ENCODE results near the gene SBDS. TPM values are rescaled to one million over a fixed set of nuclear protein-coding genes. Genes with fewer than 3 reads are reported as not detected.
"Not testable (repeated sequence)": the region's sequence is repeated elsewhere in the genome, so short reads cannot be mapped to it uniquely, and the experiment has no call there.

Gene SBDS
- total RNA-seq, 1 experiment from 2014 or later, result 37.8 TPM

GRCh38 chr7:66970310-66970709 is 25.1 kb downstream of the SBDS start:
- H3K79me2 ChIP-seq (ENCODE audit: insufficient read depth, low read length), result no peaks in the 10 kb centered on the region
- no peak overlapping the region for H4K5ac ChIP-seq (ENCODE audit: insufficient read length, low read depth, low read length)
- Mint-ChIP-seq H3K36me3 (ENCODE audit: insufficient read depth in 1 of 3, low read depth in 3 of 3) (no peaks in the 10 kb centered on the region; a peak in 1 of 7 replicates), H3K9me3 (peaks cover 6 to 16% of the 10 kb centered on the region in 2 experiments; a peak in 3 of 5 replicates), H3K4me3 (no peak overlapping the region), H3K27ac (peak overlapping the region in 1 of 3 experiments; percentile 34; a peak in 2 of 7 replicates), H3K4me1 (peaks cover 6 to 7% of the 10 kb centered on the region in 2 experiments; a peak in 3 of 4 replicates), H3K27me3 (ENCODE audit: low read depth) (no peaks in the 10 kb centered on the region)
- no peaks in the 10 kb centered on the region for H3K23me2 ChIP-seq (ENCODE audit: insufficient read length, low read depth, low read length, poor library complexity, severe bottlenecking)
- H3K27me3 ChIP-seq (ENCODE audit: insufficient read depth, low read length), result no peaks in the 10 kb centered on the region
- H2BK20ac ChIP-seq (ENCODE audit: low read depth, low read length, poor library complexity, severe bottlenecking), result no peak overlapping the region
- H2BK5ac ChIP-seq (ENCODE audit: insufficient read length, low read length), result no peak overlapping the region
- no CpG with 5 or more reads among the region's 5 CpGs for WGBS (ENCODE audit: extremely low coverage, insufficient read length, low lambda C conversion rate)
- H2AFZ ChIP-seq (ENCODE audit: low read length), result no peak overlapping the region
- H3K56ac ChIP-seq (ENCODE audit: insufficient read length, low read depth, low read length), result no peak overlapping the region
- H4K91ac ChIP-seq (ENCODE audit: insufficient read length, low read depth, low read length), result no peak overlapping the region
- no peak overlapping the region for H2AK5ac ChIP-seq (ENCODE audit: insufficient read length, low read length)
- DNase-seq, result peak; percentile 45
- no peak overlapping the region for H3K4me2 ChIP-seq (ENCODE audit: insufficient read depth, insufficient read length, low read length)
- no peak overlapping the region for H2BK12ac ChIP-seq (ENCODE audit: insufficient read length, low read depth, low read length)
- no peak overlapping the region for H3K27ac ChIP-seq (ENCODE audit: insufficient read length, low read depth, low read length)
- no peak overlapping the region for H3T11ph ChIP-seq (ENCODE audit: low read length)
- no peak overlapping the region for H3K18ac ChIP-seq (ENCODE audit: insufficient read length, low read depth, low read length)
- H3K4ac ChIP-seq (ENCODE audit: low read depth, low read length), result no peak overlapping the region
- H2BK120ac ChIP-seq (ENCODE audit: low read depth, low read length, poor library complexity, severe bottlenecking), result no peak overlapping the region
- H3K23ac ChIP-seq (ENCODE audit: insufficient read length, low read depth, low read length), result no peak overlapping the region
- no peak overlapping the region for H4K8ac ChIP-seq (replicated peaks; ENCODE audit: insufficient read length, low read depth, low read length)
- no peak overlapping the region; the same call in 1 of the 2 replicates for H3K14ac ChIP-seq (ENCODE audit: insufficient read depth, low read length)
- no peak for TF ChIP-seq CTCF (conservative IDR thresholded peaks at IDR 0.05)
- no peak overlapping the region for H2BK15ac ChIP-seq (ENCODE audit: low read depth, low read length)
- no peak overlapping the region for H3K9ac ChIP-seq (ENCODE audit: extremely low read depth, insufficient read length, low read length)
- H3K9me3 ChIP-seq (ENCODE audit: control insufficient read depth, low read depth, low read length), result no peaks in the 10 kb centered on the region
- no peaks in the 10 kb centered on the region for H3K79me1 ChIP-seq (ENCODE audit: insufficient read depth, low read depth, low read length, poor library complexity, severe bottlenecking)
- no peaks in the 10 kb centered on the region for H3K4me1 ChIP-seq (ENCODE audit: insufficient read depth, low read length)
- H4K20me1 ChIP-seq (ENCODE audit: control insufficient read depth, insufficient read depth, insufficient read length), result peaks cover 2% of the 10 kb centered on the region

- not testable (repeated sequence) for DNase-seq; H3K4me1 ChIP-seq (ENCODE audit: insufficient read depth, low read length); H2BK5ac ChIP-seq (ENCODE audit: insufficient read length, low read length); H3K56ac ChIP-seq (ENCODE audit: insufficient read length, low read depth, low read length); H3K9ac ChIP-seq (ENCODE audit: extremely low read depth, insufficient read length, low read length); H4K91ac ChIP-seq (ENCODE audit: insufficient read length, low read depth, low read length); H2BK120ac ChIP-seq (ENCODE audit: low read depth, low read length, poor library complexity, severe bottlenecking); H4K5ac ChIP-seq (ENCODE audit: insufficient read length, low read depth, low read length); H3K27me3 ChIP-seq (ENCODE audit: insufficient read depth, low read length); H3K4me3 Mint-ChIP-seq; H2BK12ac ChIP-seq (ENCODE audit: insufficient read length, low read depth, low read length); H3K23me2 ChIP-seq (ENCODE audit: insufficient read length, low read depth, low read length, poor library complexity, severe bottlenecking); H3K27ac ChIP-seq (ENCODE audit: insufficient read length, low read depth, low read length); H2BK15ac ChIP-seq (ENCODE audit: low read depth, low read length); H3K18ac ChIP-seq (ENCODE audit: insufficient read length, low read depth, low read length); H2BK20ac ChIP-seq (ENCODE audit: low read depth, low read length, poor library complexity, severe bottlenecking); H2AK5ac ChIP-seq (ENCODE audit: insufficient read length, low read length); H2AFZ ChIP-seq (ENCODE audit: low read length); H3K9me3 ChIP-seq (ENCODE audit: control insufficient read depth, low read depth, low read length); H3K23ac ChIP-seq (ENCODE audit: insufficient read length, low read depth, low read length); H3K4me1 Mint-ChIP-seq; H3T11ph ChIP-seq (ENCODE audit: low read length); H3K27me3 Mint-ChIP-seq (ENCODE audit: low read depth); H3K27ac Mint-ChIP-seq; H3K36me3 Mint-ChIP-seq (ENCODE audit: insufficient read depth in 1 of 3, low read depth in 3 of 3); H4K8ac ChIP-seq (replicated peaks; ENCODE audit: insufficient read length, low read depth, low read length); H3K4me2 ChIP-seq (ENCODE audit: insufficient read depth, insufficient read length, low read length); H3K79me1 ChIP-seq (ENCODE audit: insufficient read depth, low read depth, low read length, poor library complexity, severe bottlenecking); H3K79me2 ChIP-seq (ENCODE audit: insufficient read depth, low read length); H3K14ac ChIP-seq (ENCODE audit: insufficient read depth, low read length); H3K4ac ChIP-seq (ENCODE audit: low read depth, low read length); H4K20me1 ChIP-seq (ENCODE audit: control insufficient read depth, insufficient read depth, insufficient read length)
- no CpG with 5 or more reads among the region's 5 CpGs for WGBS (ENCODE audit: extremely low coverage, insufficient read length, low lambda C conversion rate)
- H3K9me3 Mint-ChIP-seq, result peaks cover 10 to 12% of the 10 kb centered on the region in 2 experiments
Measured at GRCh38 chr7:66969001-66969400, 26.4 kb downstream of the SBDS start.

Measured in H9 (cell line).